Astrocyte of the spinal cord (primary cell): ENCODE results near the gene VPS72.
"Not testable (repeated sequence)": the region's sequence is repeated elsewhere in the genome, so short reads cannot be mapped to it uniquely, and the experiment has no call there.

Experiments used
- DNase-seq: peaks from one replicate; pipeline ENCODE4 v3.0.0; 2011; ENCODE audit warnings: low read depth, low spot score
- H3K4me3 ChIP-seq: 2 replicates; pipeline ENCODE4 v1.5.1; 2011; ENCODE audit warnings: low read depth, mild to moderate bottlenecking, low read length, moderate library complexity
- in situ Hi-C: cut with HindIII; loops from 2 replicates; pipeline ENCODE4 v1.10.0; 2017; ENCODE audit warnings: low sequenced_read_pairs
- TF ChIP-seq, protein P1 (sequence below): IDR thresholded peaks from 2 replicates; pipeline ENCODE4 v1.5.1; 2012; ENCODE audit warnings: low read depth, mild to moderate bottlenecking, low read length, inconsistent platforms

The VPS72 gene

DNA sequence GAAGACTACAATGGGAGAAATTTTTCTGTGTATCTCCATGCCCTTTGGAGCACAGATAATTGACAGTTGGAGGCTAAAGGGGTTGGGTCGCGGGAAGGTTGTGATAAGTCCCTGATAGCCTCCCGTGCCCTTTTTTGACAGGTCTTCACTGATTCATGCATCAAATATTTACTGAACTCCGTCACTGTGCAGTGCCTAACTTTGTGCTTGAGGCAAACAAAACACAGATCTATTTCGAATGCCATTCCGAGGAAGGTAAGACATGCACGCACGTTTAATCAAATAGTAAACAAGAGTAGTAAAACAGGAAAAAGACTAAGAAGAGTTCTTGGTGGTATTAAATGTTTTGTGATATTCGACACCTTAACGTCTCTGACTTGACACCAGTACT lies 7.9 kb upstream of the VPS72 start:
- peak overlapping the region; percentile 100 for H3K4me3 ChIP-seq
- in situ Hi-C loops = no loop called here
- no peak for DNase-seq
- TF ChIP-seq, protein P1, sequence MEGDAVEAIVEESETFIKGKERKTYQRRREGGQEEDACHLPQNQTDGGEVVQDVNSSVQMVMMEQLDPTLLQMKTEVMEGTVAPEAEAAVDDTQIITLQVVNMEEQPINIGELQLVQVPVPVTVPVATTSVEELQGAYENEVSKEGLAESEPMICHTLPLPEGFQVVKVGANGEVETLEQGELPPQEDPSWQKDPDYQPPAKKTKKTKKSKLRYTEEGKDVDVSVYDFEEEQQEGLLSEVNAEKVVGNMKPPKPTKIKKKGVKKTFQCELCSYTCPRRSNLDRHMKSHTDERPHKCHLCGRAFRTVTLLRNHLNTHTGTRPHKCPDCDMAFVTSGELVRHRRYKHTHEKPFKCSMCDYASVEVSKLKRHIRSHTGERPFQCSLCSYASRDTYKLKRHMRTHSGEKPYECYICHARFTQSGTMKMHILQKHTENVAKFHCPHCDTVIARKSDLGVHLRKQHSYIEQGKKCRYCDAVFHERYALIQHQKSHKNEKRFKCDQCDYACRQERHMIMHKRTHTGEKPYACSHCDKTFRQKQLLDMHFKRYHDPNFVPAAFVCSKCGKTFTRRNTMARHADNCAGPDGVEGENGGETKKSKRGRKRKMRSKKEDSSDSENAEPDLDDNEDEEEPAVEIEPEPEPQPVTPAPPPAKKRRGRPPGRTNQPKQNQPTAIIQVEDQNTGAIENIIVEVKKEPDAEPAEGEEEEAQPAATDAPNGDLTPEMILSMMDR = no peak

DNA sequence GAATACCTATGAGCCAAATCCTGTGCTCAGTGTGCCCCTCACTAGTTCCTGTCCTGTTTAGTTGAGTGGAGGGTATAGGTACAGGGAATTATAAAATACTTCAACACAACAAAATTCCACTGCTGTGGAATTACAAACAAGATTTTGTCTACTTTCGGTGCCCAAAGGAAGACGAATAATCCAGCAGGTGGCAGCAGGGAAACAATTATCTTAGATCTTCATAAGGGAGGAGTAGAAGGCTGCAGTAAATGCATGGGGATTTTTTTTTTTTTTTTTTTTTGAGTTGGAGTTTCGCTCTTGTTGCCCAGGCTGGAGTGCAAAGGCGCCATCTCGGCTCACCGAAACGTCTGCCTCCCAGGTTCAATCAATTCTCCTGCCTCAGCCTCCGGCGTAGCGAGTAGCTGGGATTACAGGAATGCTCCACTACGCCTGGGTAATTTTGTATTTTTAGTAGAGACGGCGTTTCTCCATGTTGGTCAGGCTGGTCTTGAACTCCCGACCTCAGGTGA lies 6.3 kb upstream of the VPS72 start:
- TF ChIP-seq, protein P1 = peak; percentile 71
- no peak overlapping the region for H3K4me3 ChIP-seq
- in situ Hi-C loops = no loop called here
- DNase-seq = peak; percentile 89

DNA sequence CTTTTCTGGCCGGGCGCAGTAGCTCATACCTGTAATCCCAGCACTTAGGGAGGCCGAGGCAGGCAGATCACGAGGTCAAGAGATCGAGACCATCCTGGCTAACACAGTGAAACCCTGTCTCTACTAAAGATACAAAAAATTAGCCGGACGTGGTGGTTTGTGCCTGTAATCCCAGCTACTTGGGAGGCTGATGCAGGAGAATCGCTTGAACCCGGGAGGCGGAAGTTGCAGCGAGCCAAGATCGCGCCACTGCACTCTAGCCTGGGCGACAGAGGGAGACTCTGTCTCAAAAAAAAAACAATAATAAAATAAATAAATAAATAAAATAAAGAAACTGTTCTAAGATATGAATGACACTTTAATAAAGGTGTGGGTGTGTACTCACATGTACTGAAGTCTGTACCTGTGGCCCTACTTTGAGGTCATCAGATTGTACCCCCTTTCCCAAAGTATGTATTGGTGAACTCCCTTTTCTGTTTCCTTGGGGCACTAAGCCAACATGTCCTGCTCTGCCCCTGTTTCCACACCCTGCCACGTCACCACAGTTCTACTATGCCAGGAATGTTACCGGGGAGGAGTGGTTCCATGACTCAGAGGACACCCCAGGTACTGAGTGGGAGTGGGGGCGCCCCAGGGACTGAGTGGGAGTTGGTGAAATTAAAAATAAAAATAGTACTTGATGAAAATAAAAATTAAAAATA lies 5.0 kb upstream of the VPS72 start:
- DNase-seq = peak; percentile 74
- H3K4me3 ChIP-seq, in situ Hi-C loops: not testable (repeated sequence)

DNA sequence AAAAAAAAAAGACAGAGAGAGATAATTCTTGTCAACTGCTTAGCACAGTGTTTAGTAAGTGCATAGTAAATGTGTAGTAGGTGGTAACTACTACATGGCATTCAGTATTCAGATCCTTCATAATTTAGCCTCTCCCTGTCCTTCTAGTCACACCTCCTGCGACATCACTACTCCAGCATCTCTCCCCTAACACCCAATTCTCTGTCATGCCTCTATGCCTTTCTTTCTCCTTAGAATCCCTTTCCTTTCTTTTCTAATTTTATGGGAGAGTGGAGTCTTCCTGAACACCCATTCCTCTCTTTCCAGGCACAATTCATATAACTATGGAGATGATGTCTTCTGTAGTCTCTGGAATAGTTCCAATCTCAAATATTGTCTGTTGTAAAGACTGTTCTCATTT lies 3.9 kb upstream of the VPS72 start:
- TF ChIP-seq, protein P1 = no peak
- in situ Hi-C loops = no loop called here
- no peak for DNase-seq
- no peak overlapping the region for H3K4me3 ChIP-seq

DNA sequence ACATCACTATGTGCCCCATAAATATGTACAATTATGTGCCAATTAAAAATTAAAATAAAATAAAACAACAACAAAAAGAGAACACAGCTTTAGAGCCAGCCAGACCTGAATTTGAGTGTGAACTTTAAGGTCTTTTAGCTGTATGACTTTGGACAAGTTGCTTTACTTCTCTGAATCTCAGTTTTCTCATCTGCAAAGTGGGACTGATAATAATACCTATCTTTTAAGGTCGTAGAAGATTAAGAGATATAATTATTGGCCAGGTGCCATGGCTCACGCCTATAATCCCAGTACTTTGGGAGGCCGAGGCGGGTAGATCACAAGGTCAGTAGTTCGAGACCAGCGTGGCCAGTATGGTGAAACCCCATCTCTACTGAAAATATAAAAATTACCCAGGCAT lies 3.3 kb upstream of the VPS72 start:
- TF ChIP-seq, protein P1 = no peak
- in situ Hi-C loops = no loop called here
- DNase-seq = no peak
- H3K4me3 ChIP-seq = no peak overlapping the region

DNA sequence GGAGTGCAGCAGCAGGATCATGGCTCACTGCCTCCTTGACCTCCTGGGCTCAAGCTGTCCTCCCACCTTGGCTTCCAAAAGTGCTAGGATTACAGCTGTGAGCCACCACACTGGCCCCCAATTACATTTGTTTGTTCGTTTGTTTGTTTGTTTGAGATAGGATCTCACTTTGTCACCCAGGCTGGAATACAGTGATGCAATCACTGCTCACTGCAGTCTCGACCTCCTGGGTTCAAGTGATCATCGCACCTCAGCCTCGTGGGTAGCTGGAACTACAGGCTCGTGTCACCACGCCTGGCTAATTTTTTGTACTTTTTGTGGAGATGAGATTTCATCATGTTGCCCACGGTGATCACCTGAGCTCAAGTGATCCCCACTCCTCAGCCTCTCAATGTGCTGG lies 2.0 kb upstream of the VPS72 start:
- H3K4me3 ChIP-seq = no peak overlapping the region
- TF ChIP-seq, protein P1 = no peak
- DNase-seq = no peak
- in situ Hi-C loops = no loop called here

DNA sequence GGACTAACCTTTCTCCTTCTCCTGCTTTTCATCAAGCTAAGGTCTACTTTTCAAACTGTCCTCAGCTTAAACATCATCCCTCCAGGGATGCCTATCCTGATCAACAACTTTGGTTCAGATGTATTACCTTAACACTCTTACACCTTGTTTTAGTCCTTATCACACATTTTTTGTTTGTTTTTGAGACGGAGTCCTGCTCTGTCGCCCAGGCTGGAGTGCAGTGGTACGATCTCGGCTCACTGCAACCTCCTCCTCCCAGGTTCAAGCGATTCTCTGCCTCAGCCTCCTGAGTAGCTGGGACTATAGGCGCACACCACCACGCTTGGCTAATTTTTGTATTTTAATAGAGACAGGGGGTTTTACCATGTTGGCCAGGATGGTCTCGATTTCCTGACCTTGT lies 1.3 kb downstream of the VPS72 start:
- peak overlapping the region; percentile 84 for H3K4me3 ChIP-seq
- DNase-seq, in situ Hi-C loops: not testable (repeated sequence)

DNA sequence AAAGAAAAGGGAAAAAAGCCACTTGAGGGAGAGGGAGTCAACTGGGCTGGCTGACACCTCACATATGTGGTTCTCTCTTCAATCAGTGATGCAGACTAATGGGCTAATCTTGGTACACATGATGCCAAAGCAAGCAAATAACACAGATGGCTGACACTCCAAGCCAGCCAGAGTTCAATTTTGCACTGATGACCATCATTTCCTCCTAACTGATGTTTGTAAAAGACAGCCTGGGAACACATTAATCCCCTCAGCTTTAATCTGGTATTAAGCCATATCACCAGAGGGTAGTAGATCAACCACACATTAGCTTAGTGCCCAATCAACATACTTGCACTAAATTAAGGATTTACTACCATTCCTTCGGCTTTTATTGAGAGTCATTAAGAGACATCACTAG lies 2.8 kb downstream of the VPS72 start:
- in situ Hi-C loops = no loop called here
- H3K4me3 ChIP-seq = no peak overlapping the region
- DNase-seq = no peak
- TF ChIP-seq, protein P1 = no peak
